ENCODE measurements around the gene ZSWIM6. TPM values are rescaled to one million over a fixed set of nuclear protein-coding genes. Genes with fewer than 3 reads are reported as not detected.

The ZSWIM6 gene
- total and polyA plus RNA-seq, 11 donors, result 1.9 to 14.9 (median 6.3) TPM

DNA sequence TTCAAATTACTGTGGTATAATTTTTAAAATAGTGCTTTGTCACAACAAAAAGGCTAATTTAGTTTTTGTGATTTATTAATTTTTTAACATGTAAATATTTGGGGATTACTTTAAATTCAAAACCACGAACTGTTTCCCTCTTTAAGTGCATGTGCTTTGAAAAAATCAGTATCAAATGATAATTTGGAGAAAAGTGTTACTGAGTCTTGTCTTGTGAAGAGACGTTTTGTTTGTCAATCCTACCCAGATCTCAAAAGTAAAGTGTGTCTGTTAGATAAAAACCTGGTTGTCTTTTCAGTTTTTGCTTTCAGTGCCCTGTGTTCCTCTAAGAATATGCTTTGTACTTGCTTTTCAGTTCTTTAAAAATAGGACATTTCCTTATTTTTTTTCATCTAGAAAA, 7.7 kb downstream of the ZSWIM6 start:
- TF ChIP-seq POLR2A (IDR thresholded peaks at IDR 0.05), result no peak
- TF ChIP-seq, protein P1, sequence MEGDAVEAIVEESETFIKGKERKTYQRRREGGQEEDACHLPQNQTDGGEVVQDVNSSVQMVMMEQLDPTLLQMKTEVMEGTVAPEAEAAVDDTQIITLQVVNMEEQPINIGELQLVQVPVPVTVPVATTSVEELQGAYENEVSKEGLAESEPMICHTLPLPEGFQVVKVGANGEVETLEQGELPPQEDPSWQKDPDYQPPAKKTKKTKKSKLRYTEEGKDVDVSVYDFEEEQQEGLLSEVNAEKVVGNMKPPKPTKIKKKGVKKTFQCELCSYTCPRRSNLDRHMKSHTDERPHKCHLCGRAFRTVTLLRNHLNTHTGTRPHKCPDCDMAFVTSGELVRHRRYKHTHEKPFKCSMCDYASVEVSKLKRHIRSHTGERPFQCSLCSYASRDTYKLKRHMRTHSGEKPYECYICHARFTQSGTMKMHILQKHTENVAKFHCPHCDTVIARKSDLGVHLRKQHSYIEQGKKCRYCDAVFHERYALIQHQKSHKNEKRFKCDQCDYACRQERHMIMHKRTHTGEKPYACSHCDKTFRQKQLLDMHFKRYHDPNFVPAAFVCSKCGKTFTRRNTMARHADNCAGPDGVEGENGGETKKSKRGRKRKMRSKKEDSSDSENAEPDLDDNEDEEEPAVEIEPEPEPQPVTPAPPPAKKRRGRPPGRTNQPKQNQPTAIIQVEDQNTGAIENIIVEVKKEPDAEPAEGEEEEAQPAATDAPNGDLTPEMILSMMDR (IDR thresholded peaks at IDR 0.05), result no peak
- no peaks in the 10 kb centered on the region for H3K36me3 ChIP-seq
- H3K4me1 ChIP-seq, result peaks cover 0 to 74% (median 20%) of the 10 kb centered on the region in 12 donors
- DNase-seq (no peak), ATAC-seq (no peak)
- no peak overlapping the region for H3K27ac ChIP-seq
- WGBS, 4 donors, result 72 to 81% (median 76%) methylated on average over 2 of the region's 2 CpGs
- intact Hi-C loops (cut with DNase I), result loop anchor here in 7 of 10 donors (10.0 kb wide), 6 partner anchors 175 to 475 kb away; partner anchors contain the start of genes ERCC8 (in 2 of the 7), NDUFAF2 (in 2 of the 7) and SMIM15 (in 1 of the 7)
- no peak overlapping the region for H3K4me3 ChIP-seq
- H3K9me3 ChIP-seq, result no peaks in the 10 kb centered on the region
- H3K27me3 ChIP-seq, result no peaks in the 10 kb centered on the region

DNA sequence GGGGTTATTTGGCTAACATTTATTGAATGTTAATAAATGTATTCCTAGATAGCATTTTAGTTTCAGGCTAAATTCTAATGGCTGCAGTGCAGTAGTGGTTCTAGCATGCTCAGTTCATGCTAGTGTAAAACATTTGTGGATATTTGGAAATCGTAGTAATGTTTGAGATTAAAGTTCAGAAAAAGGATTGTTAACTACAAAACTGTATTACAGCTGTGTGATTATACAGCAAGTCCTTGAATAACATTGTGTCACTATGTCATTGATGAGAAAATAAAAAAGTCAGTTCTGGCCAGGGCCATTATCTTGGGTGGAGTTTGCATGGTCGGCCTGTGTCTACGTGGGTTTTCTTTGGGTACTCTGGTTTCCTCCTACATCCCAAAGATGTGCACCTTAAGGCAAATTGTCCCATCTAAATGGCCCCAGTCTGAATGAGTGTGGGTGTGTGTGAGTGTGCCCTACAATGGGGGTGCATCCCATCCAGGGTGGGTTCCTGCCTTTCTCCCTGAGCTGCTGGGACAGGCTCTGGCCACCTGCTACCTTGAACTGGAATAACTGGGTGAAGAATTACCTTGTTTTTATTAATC, 8.8 kb downstream of the ZSWIM6 start:
- WGBS, 4 donors, result 65 to 88% (median 82%) methylated on average over 3 of the region's 3 CpGs
- Histone ChIP-seq H3K27me3 (no peaks in the 10 kb centered on the region), H3K4me1 (peaks cover 0 to 74% (median 14%) of the 10 kb centered on the region in 12 donors), H3K36me3 (no peaks in the 10 kb centered on the region), H3K4me3 (no peak overlapping the region), H3K27ac (no peak overlapping the region), H3K9me3 (no peaks in the 10 kb centered on the region)
- TF ChIP-seq, protein P1 (IDR thresholded peaks at IDR 0.05), result no peak
- TF ChIP-seq POLR2A (IDR thresholded peaks at IDR 0.05), result no peak
- no peak for DNase-seq
- ATAC-seq, result no peak
- intact Hi-C loops (cut with DNase I), result no loop called here

DNA sequence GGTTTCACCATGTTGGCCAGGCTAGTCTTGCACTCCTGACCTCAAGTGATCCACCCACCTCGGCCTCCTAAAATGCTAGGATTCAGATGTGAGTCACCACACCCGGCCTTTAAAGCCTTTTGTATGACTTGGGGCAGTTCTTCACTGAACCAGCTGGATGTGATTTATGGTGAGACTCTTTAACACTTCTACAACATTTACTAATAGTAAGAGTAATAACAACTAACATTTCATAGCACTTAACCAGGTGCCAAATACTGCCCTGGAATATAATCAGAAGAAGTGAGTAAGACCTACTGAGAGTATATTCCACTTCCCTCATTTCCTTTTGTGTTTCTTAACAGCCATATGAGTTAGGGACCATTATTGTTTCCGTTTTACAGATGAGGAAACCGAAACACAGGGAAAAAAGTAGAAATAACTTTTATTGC, 10.0 kb downstream of the ZSWIM6 start:
- intact Hi-C loops (cut with DNase I), result no loop called here
- H3K27me3 ChIP-seq, result no peaks in the 10 kb centered on the region

DNA sequence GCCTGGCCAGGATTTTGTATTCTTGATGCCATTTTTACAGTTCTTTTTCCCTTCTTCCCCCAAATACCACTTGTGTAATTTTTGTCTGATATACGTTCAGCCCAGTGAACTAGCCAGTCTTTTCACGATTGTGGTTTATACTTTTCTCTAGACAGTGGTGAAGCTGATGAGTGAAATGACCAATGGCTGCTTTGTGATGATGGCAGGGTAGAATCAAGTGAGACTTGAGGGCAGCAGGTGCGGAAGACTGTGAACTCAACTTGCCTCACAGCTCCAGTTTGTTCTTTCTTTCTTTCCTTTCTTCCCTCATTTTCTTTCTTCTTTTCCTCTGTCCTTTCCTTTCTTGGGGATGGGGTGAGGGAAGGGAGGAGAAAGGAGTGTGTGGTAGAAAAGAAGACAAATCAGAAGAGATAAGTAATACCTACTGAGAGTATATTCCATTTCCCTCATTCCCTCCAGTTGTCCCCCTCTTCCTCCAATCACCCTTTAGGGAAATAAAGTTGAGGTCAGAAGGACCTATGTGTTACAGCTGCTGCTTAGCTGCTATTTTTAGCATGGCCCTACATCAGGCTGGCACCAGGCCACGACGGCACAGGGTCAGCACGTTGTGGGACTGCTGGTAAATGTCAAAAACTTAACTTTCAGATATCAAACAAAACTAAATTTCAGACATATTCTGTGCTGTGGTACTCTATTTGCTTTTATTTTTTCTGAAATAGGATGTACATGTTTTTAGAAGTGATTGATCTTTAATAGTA, 12.3 kb downstream of the ZSWIM6 start:
- intact Hi-C loops (cut with DNase I), result no loop called here
- H3K27ac ChIP-seq, result no peak overlapping the region
- peak; percentile 75 to 91 (median 85) for ATAC-seq

More for the DNA sequence above, 10.0 kb downstream of the ZSWIM6 start:
- TF ChIP-seq, protein P1 (IDR thresholded peaks at IDR 0.05), result no peak
- TF ChIP-seq POLR2A (IDR thresholded peaks at IDR 0.05), result no peak
- Histone ChIP-seq H3K9me3 (no peaks in the 10 kb centered on the region), H3K36me3 (no peaks in the 10 kb centered on the region), H3K4me1 (peaks cover 0 to 84% (median 16%) of the 10 kb centered on the region in 12 donors), H3K4me3 (no peak overlapping the region), H3K27ac (no peak overlapping the region)
- 79 to 83% (median 80%) methylated on average over 4 of the region's 4 CpGs for WGBS, 4 donors
- DNase-seq (no peak), ATAC-seq (peak in 1 of 4 donors; percentile 38)

More for the DNA sequence above, 12.3 kb downstream of the ZSWIM6 start:
- 47 to 52% (median 49%) methylated on average over 6 of the region's 6 CpGs for WGBS, 4 donors
- Histone ChIP-seq H3K36me3 (no peaks in the 10 kb centered on the region), H3K4me1 (peaks cover 0 to 89% (median 16%) of the 10 kb centered on the region in 12 donors), H3K27me3 (no peaks in the 10 kb centered on the region), H3K4me3 (no peak overlapping the region), H3K9me3 (no peaks in the 10 kb centered on the region)
- TF ChIP-seq, protein P1 (IDR thresholded peaks at IDR 0.05), result no peak
- no peak for TF ChIP-seq POLR2A (IDR thresholded peaks at IDR 0.05)
- DNase-seq, result peak; percentile 53 to 77 (median 70)

Measured in heart left ventricle (tissue), 16 donors.